Spinal cord (tissue), 10 donors: ENCODE data around the gene ABHD10. TPM values are rescaled to one million over a fixed set of nuclear protein-coding genes. Genes with fewer than 3 reads are reported as not detected.

Experiments
- DNase-seq, 6 donors: peaks; one replicate each; pipeline versions ENCODE4 v3.0.0 to v3.0.0-alpha.2; 2013 to 2015; ENCODE audit warnings: low spot score in 6 of 6, low read depth in 4 of 6
- H3K27ac ChIP-seq: one replicate; pipeline ENCODE4 v1.5.1; 2013; ENCODE audit warnings: low read depth, low read length, control low read depth
- H3K27me3 ChIP-seq: one replicate; pipeline ENCODE4 v1.6.1; 2013; ENCODE audit warnings: low read length; ENCODE audit not compliant: control insufficient read depth, insufficient read depth
- H3K36me3 ChIP-seq: one replicate; pipeline ENCODE4 v1.6.1; 2013; ENCODE audit warnings: low read length; ENCODE audit not compliant: control insufficient read depth, insufficient read depth
- H3K4me1 ChIP-seq: one replicate; pipeline ENCODE4 v1.6.1; 2013; ENCODE audit warnings: low read length; ENCODE audit not compliant: control insufficient read depth, insufficient read depth
- H3K4me3 ChIP-seq: one replicate; pipeline ENCODE4 v1.5.1; 2013; ENCODE audit warnings: low read depth, low read length, control low read depth
- H3K9me3 ChIP-seq: one replicate; pipeline ENCODE4 v1.6.1; 2013; ENCODE audit warnings: low read length; ENCODE audit not compliant: control insufficient read depth, insufficient read depth
- WGBS: methylation state at CpG from one replicate; pipeline ENCODE4 v1.1.5; 2013; ENCODE audit warnings: missing lambda C conversion rate; ENCODE audit not compliant: insufficient coverage; 5-methylcytosine and 5-hydroxymethylcytosine counted together
- polyA plus RNA-seq, 2 donors: library from polyadenylated mRNA; unstranded; fragments of 120-200 nt; gene quantifications; one replicate each; pipeline ENCODE4 v1.2.1, GENCODE V29; 2013; ENCODE audit not compliant: insufficient read length in 2 of 2
- total RNA-seq, 2 donors: library from RNA; depleted of rRNA in 1 of 2; stranded (reverse); fragments of 120-200 nt in 1 of 2; fragments of >200 nt in 1 of 2; gene quantifications; one replicate each; pipeline versions ENCODE4 v1.2.3 to v1.2.4, GENCODE V29; 2013 to 2014
- donor health status: healthy.

ABHD10 gene
- total and polyA plus RNA-seq, 4 donors, result 49.2 to 85.8 (median 59.0) TPM

GRCh38 chr3:111947231-111947630 lies 31.6 kb upstream of the ABHD10 start:
- WGBS, result no CpG with 5 or more reads among the region's 1 CpG
- no peaks in the 10 kb centered on the region for H3K9me3 ChIP-seq
- no peaks in the 10 kb centered on the region for H3K36me3 ChIP-seq

DNA sequence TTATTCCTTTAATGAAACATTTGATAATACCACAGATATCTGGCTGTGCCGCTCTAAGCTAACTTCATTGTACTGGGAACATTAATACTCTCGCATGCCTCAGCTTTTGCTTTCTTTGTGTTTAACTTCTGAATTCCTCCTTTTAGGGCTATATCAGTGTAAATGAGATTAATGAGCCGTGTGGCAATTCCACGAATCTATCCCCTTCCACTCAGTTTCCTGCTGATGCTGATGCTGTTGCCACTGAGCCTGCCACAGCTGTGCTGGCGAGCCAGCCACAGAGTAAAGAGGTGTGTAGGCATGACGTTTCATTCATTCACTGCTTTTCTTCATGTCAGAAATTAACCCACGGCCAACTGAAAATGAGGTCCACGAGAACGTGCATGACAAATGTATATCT lies 30.0 kb upstream of the ABHD10 start:
- DNase-seq, result peak in 1 of 6 donors; percentile 83
- WGBS, result 25% methylated on average over 2 of the region's 9 CpGs
- Histone ChIP-seq H3K4me1 (no peaks in the 10 kb centered on the region), H3K27ac (no peak overlapping the region), H3K4me3 (no peak overlapping the region), H3K9me3 (no peaks in the 10 kb centered on the region), H3K36me3 (no peaks in the 10 kb centered on the region), H3K27me3 (no peaks in the 10 kb centered on the region)

More at GRCh38 chr3:111947231-111947630, 31.6 kb upstream of the ABHD10 start:
- no peak for DNase-seq
- H3K27ac ChIP-seq, result no peak overlapping the region
- no peaks in the 10 kb centered on the region for H3K27me3 ChIP-seq
- no peak overlapping the region for H3K4me3 ChIP-seq
- no peaks in the 10 kb centered on the region for H3K4me1 ChIP-seq

DNA sequence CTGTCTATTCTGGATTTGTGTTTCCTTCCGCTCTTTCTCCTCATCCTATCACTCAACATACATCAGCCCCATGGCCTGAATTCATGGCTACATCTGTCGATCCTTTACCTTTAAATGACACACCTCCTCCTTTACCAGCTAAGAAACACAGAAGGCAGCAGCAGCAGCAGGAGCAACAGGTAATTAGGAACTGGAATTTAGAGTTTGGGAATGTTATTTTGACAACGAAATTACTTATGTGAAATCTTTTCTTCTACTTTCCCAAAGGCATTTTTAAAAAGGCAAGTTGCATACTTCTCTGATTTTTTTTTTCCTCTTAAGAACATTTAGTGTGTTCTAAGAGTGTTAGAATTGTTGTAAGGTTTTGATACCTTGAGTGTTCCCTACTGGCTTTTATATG lies 29.1 kb upstream of the ABHD10 start:
- Histone ChIP-seq H3K36me3 (no peaks in the 10 kb centered on the region), H3K4me1 (no peaks in the 10 kb centered on the region), H3K27ac (no peak overlapping the region), H3K27me3 (no peaks in the 10 kb centered on the region), H3K4me3 (no peak overlapping the region), H3K9me3 (no peaks in the 10 kb centered on the region)
- no peak for DNase-seq
- WGBS, result 70% methylated on average over 2 of the region's 3 CpGs

DNA sequence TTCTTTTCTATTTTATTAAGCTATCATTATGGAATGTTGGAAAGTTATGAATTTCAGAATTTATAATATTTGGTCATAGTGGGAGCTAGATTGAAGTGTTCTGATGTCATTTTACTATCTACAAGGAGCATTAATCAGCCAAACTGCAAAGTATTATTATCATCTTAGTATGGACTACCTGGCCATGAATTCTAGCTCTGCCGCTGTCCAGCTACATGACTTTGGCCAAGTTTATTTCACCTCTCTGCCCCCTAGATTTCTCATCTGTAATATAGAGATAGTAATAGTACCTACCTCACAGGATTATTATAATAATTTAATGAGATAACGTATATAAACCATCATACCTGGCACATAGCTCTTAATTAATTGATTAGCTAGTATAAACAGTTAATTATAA lies 27.8 kb upstream of the ABHD10 start:
- DNase-seq, result no peak
- H3K9me3 ChIP-seq, result no peaks in the 10 kb centered on the region
- no peak overlapping the region for H3K4me3 ChIP-seq
- H3K27ac ChIP-seq, result no peak overlapping the region
- no peaks in the 10 kb centered on the region for H3K27me3 ChIP-seq
- no peaks in the 10 kb centered on the region for H3K4me1 ChIP-seq
- no CpG with 5 or more reads among the region's 2 CpGs for WGBS
- H3K36me3 ChIP-seq, result no peaks in the 10 kb centered on the region

GRCh38 chr3:111952086-111952485 lies 26.7 kb upstream of the ABHD10 start:
- no peaks in the 10 kb centered on the region for H3K36me3 ChIP-seq
- no peak for DNase-seq

GRCh38 chr3:111952866-111953450 lies 25.9 kb upstream of the ABHD10 start:
- Histone ChIP-seq H3K4me3 (no peak overlapping the region), H3K4me1 (no peaks in the 10 kb centered on the region), H3K36me3 (no peaks in the 10 kb centered on the region), H3K27me3 (no peaks in the 10 kb centered on the region), H3K9me3 (no peaks in the 10 kb centered on the region), H3K27ac (no peak overlapping the region)
- 89% methylated on average over 3 of the region's 6 CpGs for WGBS
- no peak for DNase-seq

More at GRCh38 chr3:111952086-111952485, 26.7 kb upstream of the ABHD10 start:
- H3K4me3 ChIP-seq, result no peak overlapping the region
- no CpG with 5 or more reads among the region's 5 CpGs for WGBS
- no peaks in the 10 kb centered on the region for H3K4me1 ChIP-seq
- H3K27me3 ChIP-seq, result no peaks in the 10 kb centered on the region
- H3K9me3 ChIP-seq, result no peaks in the 10 kb centered on the region
- H3K27ac ChIP-seq, result no peak overlapping the region

DNA sequence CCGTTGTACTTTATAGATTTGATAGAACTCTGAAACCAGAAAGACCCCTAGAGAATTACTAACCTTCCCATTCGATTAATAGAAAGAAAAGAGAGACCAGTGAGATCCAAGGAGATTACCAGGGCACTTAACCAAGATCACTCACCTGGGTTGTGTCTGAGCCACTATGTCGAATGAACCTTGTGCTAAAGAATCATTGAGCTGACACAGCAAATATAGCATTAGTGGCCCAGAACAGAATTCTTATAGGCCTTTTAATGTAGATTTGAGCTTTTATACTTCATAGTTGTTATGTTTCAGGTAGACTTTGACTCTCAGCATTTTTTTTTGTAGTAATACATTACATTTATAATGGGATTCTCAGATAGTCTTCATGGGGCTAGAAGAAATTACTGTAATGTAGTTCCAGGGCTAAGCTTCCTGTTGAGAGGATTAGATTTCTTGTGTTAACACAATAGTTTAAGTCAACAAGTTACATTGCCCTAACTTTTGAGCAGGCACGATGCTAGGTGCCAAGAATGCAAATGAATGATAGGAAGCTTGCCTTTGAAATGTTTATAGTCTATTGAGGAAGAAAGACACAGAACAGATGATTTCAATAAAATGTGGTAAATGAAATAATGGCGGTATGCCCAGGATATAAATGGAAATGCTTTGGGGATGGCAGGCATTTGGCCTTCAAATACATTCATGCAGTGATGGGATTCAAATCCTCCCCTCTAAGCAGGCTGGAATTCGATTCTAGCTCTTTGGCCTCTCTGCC lies 24.4 kb upstream of the ABHD10 start:
- Histone ChIP-seq H3K36me3 (no peaks in the 10 kb centered on the region), H3K27me3 (no peaks in the 10 kb centered on the region), H3K4me3 (no peak overlapping the region), H3K4me1 (no peaks in the 10 kb centered on the region), H3K27ac (no peak overlapping the region), H3K9me3 (no peaks in the 10 kb centered on the region)
- DNase-seq, result peak in 1 of 6 donors; percentile 82
- 100% methylated on average over 1 of the region's 6 CpGs for WGBS

GRCh38 chr3:111955876-111956275 lies 22.9 kb upstream of the ABHD10 start:
- WGBS, result no CpG with 5 or more reads among the region's 1 CpG
- Histone ChIP-seq H3K27me3 (no peaks in the 10 kb centered on the region), H3K27ac (no peak overlapping the region), H3K4me1 (no peaks in the 10 kb centered on the region), H3K9me3 (no peaks in the 10 kb centered on the region), H3K36me3 (no peaks in the 10 kb centered on the region), H3K4me3 (no peak overlapping the region)
- no peak for DNase-seq

- WGBS, result 64% methylated on average over 2 of the region's 3 CpGs
Observed at GRCh38 chr3:111956449-111956848, 22.4 kb upstream of the ABHD10 start.

More at GRCh38 chr3:111956449-111956848, 22.4 kb upstream of the ABHD10 start:
- Histone ChIP-seq H3K27me3 (no peaks in the 10 kb centered on the region), H3K4me3 (no peak overlapping the region), H3K36me3 (no peaks in the 10 kb centered on the region), H3K27ac (no peak overlapping the region), H3K9me3 (no peaks in the 10 kb centered on the region), H3K4me1 (no peaks in the 10 kb centered on the region)
- DNase-seq, result no peak
